Measurements from ENCODE around the gene MBD1.
A peak's percentile ranks its signal among the peaks of the same experiment; 100 is the strongest.

The MBD1 gene

GRCh38 chr18:50320719-50321118 lies 39.4 kb upstream of the MBD1 start:
- H3K4me3 ChIP-seq (replicated peaks; ENCODE audit: insufficient read depth, low read length) = no peak overlapping the region
- DNase-seq (ENCODE audit: low read depth in 1 of 2, low spot score in 1 of 2) = no peak

GRCh38 chr18:50315100-50315871 lies 34.0 kb upstream of the MBD1 start:
- Histone ChIP-seq H3K4me3 (replicated peaks; ENCODE audit: insufficient read depth, low read length) (no peak overlapping the region), H3K27ac (replicated peaks) (no peak overlapping the region), H3K27me3 (ENCODE audit: insufficient read depth, poor library complexity, severe bottlenecking) (no peaks in the 10 kb centered on the region)
- DNase-seq (ENCODE audit: low read depth in 1 of 2, low spot score in 1 of 2) = peak in 1 of 2 experiments; percentile 0
- no peak for TF ChIP-seq POLR2AphosphoS5 (IDR thresholded peaks at IDR 0.05; ENCODE audit: low read depth)
- no peak for TF ChIP-seq SPI1 (IDR thresholded peaks at IDR 0.05; ENCODE audit: borderline replicate concordance, low read depth)
- no peak for TF ChIP-seq REST (IDR thresholded peaks at IDR 0.05; ENCODE audit: insufficient replicate concordance, low read depth)
- no peak for TF ChIP-seq CTCF (IDR thresholded peaks at IDR 0.05; ENCODE audit: insufficient read depth, low read length)
- no peak for TF ChIP-seq GABPA (IDR thresholded peaks at IDR 0.05; ENCODE audit: low read depth)

More at GRCh38 chr18:50320719-50321118, 39.4 kb upstream of the MBD1 start:
- Histone ChIP-seq H3K27ac (replicated peaks) (no peak overlapping the region), H3K27me3 (ENCODE audit: insufficient read depth, poor library complexity, severe bottlenecking) (no peaks in the 10 kb centered on the region)
- TF ChIP-seq SPI1 (IDR thresholded peaks at IDR 0.05; ENCODE audit: borderline replicate concordance, low read depth) = no peak
- TF ChIP-seq CTCF (IDR thresholded peaks at IDR 0.05; ENCODE audit: insufficient read depth, low read length) = no peak
- no peak for TF ChIP-seq REST (IDR thresholded peaks at IDR 0.05; ENCODE audit: insufficient replicate concordance, low read depth)
- no peak for TF ChIP-seq GABPA (IDR thresholded peaks at IDR 0.05; ENCODE audit: low read depth)

GRCh38 chr18:50313873-50314460 lies 32.6 kb upstream of the MBD1 start:
- no peaks in the 10 kb centered on the region for H3K27me3 ChIP-seq (ENCODE audit: insufficient read depth, poor library complexity, severe bottlenecking)
- peak in 1 of 2 experiments; percentile 0 for DNase-seq (ENCODE audit: low read depth in 1 of 2, low spot score in 1 of 2)
- no peak for TF ChIP-seq CTCF (IDR thresholded peaks at IDR 0.05; ENCODE audit: insufficient read depth, low read length)
- no peak for TF ChIP-seq GABPA (IDR thresholded peaks at IDR 0.05; ENCODE audit: low read depth)
- TF ChIP-seq REST (IDR thresholded peaks at IDR 0.05; ENCODE audit: insufficient replicate concordance, low read depth) = no peak
- TF ChIP-seq SPI1 (IDR thresholded peaks at IDR 0.05; ENCODE audit: borderline replicate concordance, low read depth) = no peak
- TF ChIP-seq POLR2AphosphoS5 (IDR thresholded peaks at IDR 0.05; ENCODE audit: low read depth) = no peak
- no peak overlapping the region for H3K4me3 ChIP-seq (replicated peaks; ENCODE audit: insufficient read depth, low read length)
- no peak overlapping the region for H3K27ac ChIP-seq (replicated peaks)

All from HL-60 (cell line).